ENCODE results near the gene RAB7B.

GRCh38 chr1:206020393-206021007, 17.3 kb upstream of the RAB7B start:
- TF ChIP-seq POLR2A (IDR thresholded peaks at IDR 0.05) (no peak), CTCF (IDR thresholded peaks at IDR 0.05) (no peak)

Measured in body of pancreas (tissue), 4 donors.